ENCODE data around the gene MRPL39.

MRPL39 gene

GRCh38 chr21:25536752-25537151, 70.5 kb downstream of the MRPL39 start:
- DNase-seq (ENCODE audit: low spot score), result no peak

GRCh38 chr21:25535849-25536248, 71.4 kb downstream of the MRPL39 start:
- DNase-seq (ENCODE audit: low spot score), result no peak
